K562 (cell line): ENCODE data around the gene LTA. TPM values are rescaled to one million over a fixed set of nuclear protein-coding genes. Genes with fewer than 3 reads are reported as not detected.

Source experiments
- ATF1 ChIP-seq, 2 experiments: fragments of 450-650 bp in 1 of 2; IDR thresholded peaks; 2 replicates each; pipeline ENCODE4 v1.6.1; 2016; ENCODE audit warnings: missing compliant biosample characterization in 1 of 2, missing genetic modification characterization in 1 of 2
- BDP1 ChIP-seq: IDR thresholded peaks from 3 replicates; pipeline ENCODE4 v1.6.1; 2011; ENCODE audit not compliant: insufficient read length, insufficient read depth
- CCAR2 ChIP-seq: fragments of 200-400 bp; formaldehyde crosslinking; IDR thresholded peaks from 2 replicates; pipeline ENCODE4 v1.6.1; 2017; ENCODE audit warnings: mild to moderate bottlenecking, low read depth, low read length
- CEBPB ChIP-seq: fragments of 450-650 bp; IDR thresholded peaks from 2 replicates; pipeline ENCODE4 v1.6.1; 2016; ENCODE audit warnings: missing genetic modification characterization, missing compliant biosample characterization
- CXXC5 ChIP-seq: fragments of 250-450 bp; sonication (Bioruptor Pico); IDR thresholded peaks from 2 replicates; pipeline ENCODE4 v1.8.0; 2022; ENCODE audit warnings: inconsistent platforms, mild to moderate bottlenecking, moderate library complexity
- FOXM1 ChIP-seq, 2 experiments: fragments of 450-650 bp in 1 of 2; sonication (generic) in 1 of 2; formaldehyde crosslinking in 1 of 2; IDR thresholded peaks; 2 replicates each; pipeline versions ENCODE4 v1.6.1 to v1.9.0; 2017 to 2022; ENCODE audit warnings: low read depth in 2 of 2, mild to moderate bottlenecking in 2 of 2, missing genetic modification reagents in 1 of 2, moderate library complexity in 1 of 2
- PHB ChIP-seq: fragments of 250-450 bp; sonication (Bioruptor Pico); IDR thresholded peaks from 2 replicates; pipeline ENCODE4 v1.5.0; 2021
- RBM25 ChIP-seq: fragments of 200-400 bp; formaldehyde crosslinking; IDR thresholded peaks from 2 replicates; pipeline ENCODE4 v1.6.1; 2018; ENCODE audit warnings: low read length, low read depth, moderate library complexity; ENCODE audit not compliant: severe bottlenecking
- SMAD4 ChIP-seq: fragments of 250-450 bp; sonication (Bioruptor Pico); conservative IDR thresholded peaks from 2 replicates; pipeline ENCODE4 v1.8.0; 2021; ENCODE audit warnings: inconsistent platforms, mild to moderate bottlenecking, moderate library complexity
- TAF9B ChIP-seq: fragments of 450-650 bp; IDR thresholded peaks from 2 replicates; pipeline ENCODE4 v1.6.1; 2018; ENCODE audit warnings: mild to moderate bottlenecking; ENCODE audit not compliant: partially characterized antibody
- YY1 ChIP-seq, 3 experiments: IDR thresholded peaks; 2 replicates each; pipeline ENCODE4 v1.6.1; 2011; ENCODE audit warnings: low read length in 2 of 3, mild to moderate bottlenecking in 2 of 3, moderate library complexity in 2 of 3, borderline replicate concordance in 1 of 3, control low read depth in 1 of 3, low read depth in 1 of 3; ENCODE audit not compliant: insufficient read depth in 3 of 3, insufficient replicate concordance in 2 of 3, control insufficient read depth in 1 of 3, insufficient read length in 1 of 3; ENCODE audit errors: extremely low read depth in 1 of 3
- ZBTB7A ChIP-seq: IDR thresholded peaks from 2 replicates; pipeline ENCODE4 v1.6.1; 2011; ENCODE audit warnings: low read depth, mild to moderate bottlenecking, low read length, moderate library complexity, borderline replicate concordance; ENCODE audit not compliant: control insufficient read depth
- ZNF785 ChIP-seq: fragments of 250-450 bp; sonication (Bioruptor Pico); IDR thresholded peaks from 2 replicates; pipeline ENCODE4 v1.4.0; 2020; ENCODE audit warnings: mild to moderate bottlenecking
- polyA plus RNA-seq, 8 experiments: library from polyadenylated mRNA; depleted of rRNA in 4 of 8; stranded (reverse) in 5 of 8; unstranded in 3 of 8; fragments of >200 nt; fragmentation: Nextera tagmentation in 2 of 8; fragmentation: Illumina TruSeq in 1 of 8; extraction: Ambion mirVana in 2 of 8; extraction: Trizol in 1 of 8; gene quantifications; 2 replicates each; pipeline versions ENCODE4 v1.2.1 to v1.2.3, GENCODE V29; 2011 to 2014; ENCODE audit warnings: inconsistent platforms in 1 of 8, missing spikeins in 1 of 8
- total RNA-seq, 7 experiments: library from RNA; depleted of rRNA in 6 of 7; stranded (reverse); fragments of >200 nt in 6 of 7; fragmentation: Illumina TruSeq in 2 of 7; extraction: Trizol in 2 of 7; gene quantifications; 2 replicates each; pipeline versions ENCODE4 v1.2.1 to v1.2.3, GENCODE V29; 2011 to 2021; ENCODE audit warnings: low replicate concordance in 1 of 7
- TF ChIP-seq, protein P1 (sequence below): fragments of 450-650 bp; IDR thresholded peaks from 2 replicates; pipeline ENCODE4 v1.6.1; 2018; ENCODE audit not compliant: partially characterized antibody
- TF ChIP-seq, protein P2 (sequence below): IDR thresholded peaks from 2 replicates; pipeline ENCODE4 v1.6.1; 2011; ENCODE audit warnings: borderline replicate concordance, low read depth, mild to moderate bottlenecking, moderate library complexity, low read length; ENCODE audit not compliant: insufficient read depth, poor library complexity, severe bottlenecking
- TF ChIP-seq, protein P3 (sequence below): fragments of 450-650 bp; formaldehyde crosslinking; IDR thresholded peaks from 2 replicates; pipeline ENCODE4 v1.4.0; 2020; ENCODE audit warnings: mild to moderate bottlenecking, mixed read lengths

The LTA gene
- total and polyA plus RNA-seq, 9 of the 15 experiments (the other 6 are each of a cell fraction or from before 2014, with no cell fraction given) = 0.80 TPM; not detected in 8

DNA sequence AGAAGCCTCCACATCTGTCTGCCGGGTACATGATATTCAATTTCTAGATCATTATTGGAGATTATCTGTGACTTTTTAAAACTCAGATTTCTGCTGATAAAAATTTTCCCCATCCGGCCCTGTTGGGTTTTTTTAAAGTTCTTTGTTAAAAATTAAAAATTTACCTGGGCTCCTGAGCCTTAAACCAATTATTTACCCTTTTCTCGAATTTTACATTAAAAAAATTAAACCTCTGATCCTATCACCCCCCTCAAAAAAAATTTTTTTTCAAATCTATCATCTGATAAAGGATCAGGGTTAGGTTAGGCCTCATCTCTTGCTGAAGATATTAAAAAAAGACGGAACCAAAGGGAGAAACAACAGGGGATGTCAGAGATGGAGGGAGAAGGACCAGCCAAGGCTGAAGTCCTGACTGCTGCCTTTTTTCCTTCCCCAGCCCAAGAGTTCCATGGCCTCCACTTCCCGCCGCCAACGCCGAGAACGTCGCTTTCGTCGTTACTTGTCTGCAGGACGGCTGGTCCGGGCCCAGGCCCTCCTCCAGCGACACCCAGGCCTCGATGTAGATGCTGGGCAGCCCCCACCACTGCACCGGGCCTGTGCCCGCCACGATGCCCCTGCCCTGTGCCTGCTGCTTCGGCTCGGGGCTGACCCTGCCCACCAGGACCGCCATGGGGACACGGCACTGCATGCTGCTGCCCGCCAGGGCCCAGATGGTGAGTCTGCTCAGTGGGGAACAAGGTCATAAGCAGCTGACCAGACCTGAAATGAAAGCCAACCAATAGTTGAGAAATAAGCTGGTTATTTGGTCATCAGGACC, 24.2 kb upstream of the LTA start (continued):
- TF ChIP-seq, protein P1, sequence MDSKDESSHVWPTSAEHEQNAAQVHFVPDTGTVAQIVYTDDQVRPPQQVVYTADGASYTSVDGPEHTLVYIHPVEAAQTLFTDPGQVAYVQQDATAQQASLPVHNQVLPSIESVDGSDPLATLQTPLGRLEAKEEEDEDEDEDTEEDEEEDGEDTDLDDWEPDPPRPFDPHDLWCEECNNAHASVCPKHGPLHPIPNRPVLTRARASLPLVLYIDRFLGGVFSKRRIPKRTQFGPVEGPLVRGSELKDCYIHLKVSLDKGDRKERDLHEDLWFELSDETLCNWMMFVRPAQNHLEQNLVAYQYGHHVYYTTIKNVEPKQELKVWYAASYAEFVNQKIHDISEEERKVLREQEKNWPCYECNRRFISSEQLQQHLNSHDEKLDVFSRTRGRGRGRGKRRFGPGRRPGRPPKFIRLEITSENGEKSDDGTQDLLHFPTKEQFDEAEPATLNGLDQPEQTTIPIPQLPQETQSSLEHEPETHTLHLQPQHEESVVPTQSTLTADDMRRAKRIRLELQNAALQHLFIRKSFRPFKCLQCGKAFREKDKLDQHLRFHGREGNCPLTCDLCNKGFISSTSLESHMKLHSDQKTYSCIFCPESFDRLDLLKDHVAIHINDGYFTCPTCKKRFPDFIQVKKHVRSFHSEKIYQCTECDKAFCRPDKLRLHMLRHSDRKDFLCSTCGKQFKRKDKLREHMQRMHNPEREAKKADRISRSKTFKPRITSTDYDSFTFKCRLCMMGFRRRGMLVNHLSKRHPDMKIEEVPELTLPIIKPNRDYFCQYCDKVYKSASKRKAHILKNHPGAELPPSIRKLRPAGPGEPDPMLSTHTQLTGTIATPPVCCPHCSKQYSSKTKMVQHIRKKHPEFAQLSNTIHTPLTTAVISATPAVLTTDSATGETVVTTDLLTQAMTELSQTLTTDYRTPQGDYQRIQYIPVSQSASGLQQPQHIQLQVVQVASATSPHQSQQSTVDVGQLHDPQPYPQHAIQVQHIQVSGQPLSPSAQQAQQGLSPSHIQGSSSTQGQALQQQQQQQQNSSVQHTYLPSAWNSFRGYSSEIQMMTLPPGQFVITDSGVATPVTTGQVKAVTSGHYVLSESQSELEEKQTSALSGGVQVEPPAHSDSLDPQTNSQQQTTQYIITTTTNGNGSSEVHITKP = no peak
- 0 out of 2 replicates have a peak, but pooled peaks have one; percentile 3 for TF ChIP-seq FOXM1 (IDR thresholded peaks at IDR 0.05; ENCODE audit: low read depth)
- TF ChIP-seq FOXM1 (CRISPR knock-in tag; IDR thresholded peaks at IDR 0.05; ENCODE audit: low read depth) = peak; percentile 56; the same call in 1 of the 2 replicates
- TF ChIP-seq CCAR2 = no peak
- TF ChIP-seq PHB = no peak
- no peak for TF ChIP-seq TAF9B
- TF ChIP-seq CEBPB (tag) = 0 out of 2 replicates have a peak, but pooled peaks have one; percentile 28
- TF ChIP-seq CXXC5 = peak; percentile 44
- no peak for TF ChIP-seq ATF1 (CRISPR knock-in tag; IDR thresholded peaks at IDR 0.05)
- peak; percentile 68; the same call in 1 of the 2 replicates for TF ChIP-seq ATF1 (tag; IDR thresholded peaks at IDR 0.05)
- peak; percentile 57; the same call in 1 of the 2 replicates for TF ChIP-seq SMAD4 (CRISPR knock-in tag)
- no peak for TF ChIP-seq BDP1
- peak in 2 of 3 experiments; percentile 13 to 77 for TF ChIP-seq YY1 (IDR thresholded peaks at IDR 0.05; ENCODE audit: borderline replicate concordance in 1 of 3, control insufficient read depth in 1 of 3, extremely low read depth in 1 of 3, insufficient read depth in 3 of 3, insufficient read length in 1 of 3, insufficient replicate concordance in 2 of 3, low read depth in 1 of 3, low read length in 2 of 3)
- TF ChIP-seq ZBTB7A = no peak
- TF ChIP-seq RBM25 = no peak
- TF ChIP-seq, protein P2, sequence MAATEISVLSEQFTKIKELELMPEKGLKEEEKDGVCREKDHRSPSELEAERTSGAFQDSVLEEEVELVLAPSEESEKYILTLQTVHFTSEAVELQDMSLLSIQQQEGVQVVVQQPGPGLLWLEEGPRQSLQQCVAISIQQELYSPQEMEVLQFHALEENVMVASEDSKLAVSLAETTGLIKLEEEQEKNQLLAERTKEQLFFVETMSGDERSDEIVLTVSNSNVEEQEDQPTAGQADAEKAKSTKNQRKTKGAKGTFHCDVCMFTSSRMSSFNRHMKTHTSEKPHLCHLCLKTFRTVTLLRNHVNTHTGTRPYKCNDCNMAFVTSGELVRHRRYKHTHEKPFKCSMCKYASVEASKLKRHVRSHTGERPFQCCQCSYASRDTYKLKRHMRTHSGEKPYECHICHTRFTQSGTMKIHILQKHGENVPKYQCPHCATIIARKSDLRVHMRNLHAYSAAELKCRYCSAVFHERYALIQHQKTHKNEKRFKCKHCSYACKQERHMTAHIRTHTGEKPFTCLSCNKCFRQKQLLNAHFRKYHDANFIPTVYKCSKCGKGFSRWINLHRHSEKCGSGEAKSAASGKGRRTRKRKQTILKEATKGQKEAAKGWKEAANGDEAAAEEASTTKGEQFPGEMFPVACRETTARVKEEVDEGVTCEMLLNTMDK = peak; percentile 11
- TF ChIP-seq, protein P3, sequence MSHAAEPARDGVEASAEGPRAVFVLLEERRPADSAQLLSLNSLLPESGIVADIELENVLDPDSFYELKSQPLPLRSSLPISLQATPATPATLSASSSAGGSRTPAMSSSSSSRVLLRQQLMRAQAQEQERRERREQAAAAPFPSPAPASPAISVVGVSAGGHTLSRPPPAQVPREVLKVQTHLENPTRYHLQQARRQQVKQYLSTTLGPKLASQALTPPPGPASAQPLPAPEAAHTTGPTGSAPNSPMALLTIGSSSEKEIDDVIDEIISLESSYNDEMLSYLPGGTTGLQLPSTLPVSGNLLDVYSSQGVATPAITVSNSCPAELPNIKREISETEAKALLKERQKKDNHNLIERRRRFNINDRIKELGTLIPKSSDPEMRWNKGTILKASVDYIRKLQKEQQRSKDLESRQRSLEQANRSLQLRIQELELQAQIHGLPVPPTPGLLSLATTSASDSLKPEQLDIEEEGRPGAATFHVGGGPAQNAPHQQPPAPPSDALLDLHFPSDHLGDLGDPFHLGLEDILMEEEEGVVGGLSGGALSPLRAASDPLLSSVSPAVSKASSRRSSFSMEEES (CRISPR knock-in tag) = no peak
- TF ChIP-seq ZNF785 (CRISPR knock-in tag) = no peak
